HG02763 (cell line): Measurements from ENCODE around the gene DPP9.
"Not testable (repeated sequence)": the region's sequence is repeated elsewhere in the genome, so short reads cannot be mapped to it uniquely, and the experiment has no call there.

Source experiments
- ATAC-seq: cut with Tn5 transposase; IDR thresholded peaks from one replicate; pipeline ENCODE4 v1.9.1; 2021; ENCODE audit warnings: mild to moderate bottlenecking, moderate library complexity; ENCODE audit not compliant: unreplicated experiment

Gene DPP9

DNA sequence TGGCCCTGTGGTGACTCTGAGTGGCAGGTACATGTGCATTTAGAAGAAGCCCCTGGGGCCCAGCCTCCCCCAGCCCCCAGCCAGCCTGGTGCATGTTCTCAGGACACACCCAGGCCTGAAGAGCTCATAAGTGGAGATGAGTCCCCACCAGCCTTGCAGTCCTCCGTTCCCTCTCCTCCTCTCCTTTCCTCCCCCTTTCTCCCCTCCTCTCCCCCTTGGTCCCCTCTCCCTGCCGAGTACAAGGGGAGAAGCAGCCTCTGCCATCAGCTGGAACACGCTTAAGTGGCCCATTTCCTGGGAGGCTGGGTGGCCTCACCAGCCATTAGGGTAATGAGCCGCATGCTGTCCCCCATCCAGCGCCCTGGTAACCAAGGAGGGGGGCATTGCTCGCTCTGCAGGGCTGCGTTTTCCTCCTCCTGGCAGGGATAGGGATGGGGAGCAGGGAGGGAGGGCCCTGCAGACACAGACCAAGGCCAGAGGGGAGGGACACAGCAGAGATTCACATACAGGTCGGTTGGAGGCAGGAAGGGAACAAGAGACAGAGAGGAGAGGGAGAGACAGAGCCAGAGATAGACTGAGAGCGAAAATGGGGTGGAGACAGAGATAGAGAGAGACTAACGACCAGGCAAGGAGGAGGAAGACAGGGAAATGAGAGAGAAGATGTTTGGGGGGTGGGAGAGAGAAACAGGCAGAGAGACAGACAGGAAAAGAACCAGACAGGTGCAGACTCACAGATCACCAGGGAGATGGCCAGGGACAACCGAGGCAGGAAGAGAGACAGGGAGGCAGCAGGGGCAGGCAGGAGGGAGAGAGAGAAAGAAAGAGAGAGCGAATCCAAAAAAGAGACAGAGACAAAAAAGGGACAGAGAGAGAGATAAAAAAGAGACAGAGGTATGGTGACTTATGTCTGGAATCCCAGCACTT, 19.3 kb upstream of the DPP9 start:
- ATAC-seq, result no peak

DNA sequence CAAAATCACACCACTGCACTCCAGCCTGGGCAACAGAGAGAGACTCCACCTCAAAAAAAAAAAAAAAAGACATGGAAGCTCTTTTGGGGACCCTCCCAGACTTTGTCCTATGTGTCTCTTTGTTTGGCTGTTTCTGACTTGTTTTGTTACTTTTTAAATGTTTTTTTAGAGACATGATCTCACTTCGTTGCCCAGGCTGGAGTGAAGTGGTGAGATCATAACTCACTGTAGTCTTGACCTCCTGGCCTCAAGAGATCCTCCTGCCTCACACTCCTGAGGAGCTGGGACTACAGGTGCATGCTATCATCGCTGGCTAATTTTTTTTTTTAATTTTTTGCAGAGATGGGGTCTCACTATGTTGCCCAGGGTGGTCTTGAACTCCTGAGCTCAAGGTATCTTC, 16.4 kb upstream of the DPP9 start:
- ATAC-seq, result no peak

DNA sequence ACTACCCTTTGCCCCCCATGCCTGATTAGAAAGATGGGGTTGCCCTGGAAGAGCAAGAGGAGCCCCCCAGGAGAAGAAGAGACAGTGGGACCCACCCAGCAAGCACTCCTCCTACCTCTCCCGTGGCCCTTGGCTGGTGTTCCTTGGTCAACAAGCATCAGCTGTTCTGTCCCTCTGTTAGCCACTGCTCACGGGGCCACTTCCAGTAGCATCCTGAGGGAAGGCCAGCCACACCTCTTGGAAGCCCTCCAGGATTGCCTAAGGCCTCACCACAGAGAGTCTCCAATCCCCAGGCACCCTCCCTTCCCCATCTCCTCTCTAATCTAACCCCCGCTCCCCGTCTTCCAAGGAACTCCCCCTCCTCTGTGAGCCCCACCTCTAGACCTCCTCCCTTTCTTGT, 15.1 kb upstream of the DPP9 start:
- ATAC-seq, result no peak

DNA sequence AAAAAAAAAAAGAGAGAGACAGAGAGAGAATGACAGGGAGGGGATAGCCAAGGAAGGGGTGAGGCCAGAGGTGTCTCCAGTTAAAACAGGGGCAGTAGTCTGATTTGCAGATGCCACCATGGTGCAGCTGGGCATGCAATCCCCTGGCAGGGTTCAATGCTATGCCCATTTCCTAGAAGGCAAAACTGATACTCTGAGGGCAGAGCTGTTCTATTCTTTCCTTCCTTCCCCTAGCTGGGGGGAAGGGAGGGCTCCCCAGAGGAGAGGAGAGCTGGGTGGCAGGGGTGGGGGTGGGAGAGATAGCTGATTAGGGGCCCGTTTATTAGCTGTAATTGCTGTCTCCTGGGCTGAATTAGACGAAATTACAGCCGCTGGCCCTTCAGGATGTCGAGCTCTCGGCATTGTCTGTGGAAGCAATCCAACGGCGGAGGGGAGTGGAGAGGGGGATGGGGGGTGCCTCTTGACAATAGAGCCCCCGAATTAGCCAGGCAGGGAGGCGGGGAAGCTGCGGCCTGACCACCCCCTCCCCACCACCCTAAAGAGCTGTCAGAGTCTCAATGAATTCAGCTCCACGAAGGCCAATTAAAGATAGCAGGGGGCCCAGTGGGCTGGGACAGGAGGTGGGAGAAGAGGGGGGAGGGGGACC, 14.4 kb upstream of the DPP9 start:
- ATAC-seq, result no peak

DNA sequence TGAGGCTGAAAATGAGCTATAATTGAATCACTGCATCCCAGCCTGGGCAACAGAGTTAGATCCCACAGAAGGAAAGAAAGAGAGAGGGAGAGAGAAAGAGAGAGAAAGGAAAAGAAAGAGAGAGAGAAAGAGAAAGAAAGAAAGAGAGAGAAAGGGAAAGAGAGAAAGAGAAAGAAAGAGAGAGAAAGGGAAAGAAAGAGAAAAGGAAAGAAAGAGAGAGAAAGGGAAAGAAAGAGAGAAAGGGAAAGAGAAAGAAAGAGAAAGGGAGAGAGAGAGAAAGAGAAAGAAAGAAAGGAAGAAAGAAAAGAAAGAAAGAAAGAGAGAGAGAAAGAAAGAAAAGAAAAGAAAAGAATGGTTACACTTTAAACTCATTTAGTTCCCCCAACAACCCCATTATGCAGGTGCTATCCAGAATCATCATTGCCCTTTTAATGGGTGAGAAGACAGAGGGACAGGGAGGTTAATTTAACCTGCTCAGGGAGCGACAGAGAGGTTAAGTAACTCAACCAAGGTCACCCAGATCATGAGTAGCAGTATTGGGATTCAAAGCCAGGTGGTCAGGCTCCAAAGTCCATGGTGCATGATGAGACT, 10.2 kb upstream of the DPP9 start:
- ATAC-seq, result no peak

DNA sequence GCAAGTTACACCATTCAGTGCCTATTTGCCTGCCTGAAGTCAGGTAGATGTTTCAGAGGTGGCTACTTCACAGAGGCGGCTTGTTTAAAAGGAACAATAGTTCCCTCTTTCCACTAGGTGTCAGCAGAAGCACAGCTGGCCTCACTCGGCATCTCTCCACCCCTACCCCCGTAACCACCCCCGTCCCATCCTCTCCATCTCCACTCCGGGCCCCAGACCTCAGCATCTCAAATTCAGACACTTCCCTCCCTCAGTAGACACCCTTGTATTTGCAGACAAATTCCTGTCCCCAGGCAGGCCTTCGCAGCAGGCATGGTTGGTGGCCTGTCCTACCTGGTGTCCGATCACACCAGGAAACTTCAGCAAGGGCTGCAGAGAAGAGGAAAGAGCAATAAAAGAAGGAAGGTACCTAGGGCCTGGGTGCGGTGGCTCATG, 9.1 kb upstream of the DPP9 start:
- ATAC-seq, result no peak

DNA sequence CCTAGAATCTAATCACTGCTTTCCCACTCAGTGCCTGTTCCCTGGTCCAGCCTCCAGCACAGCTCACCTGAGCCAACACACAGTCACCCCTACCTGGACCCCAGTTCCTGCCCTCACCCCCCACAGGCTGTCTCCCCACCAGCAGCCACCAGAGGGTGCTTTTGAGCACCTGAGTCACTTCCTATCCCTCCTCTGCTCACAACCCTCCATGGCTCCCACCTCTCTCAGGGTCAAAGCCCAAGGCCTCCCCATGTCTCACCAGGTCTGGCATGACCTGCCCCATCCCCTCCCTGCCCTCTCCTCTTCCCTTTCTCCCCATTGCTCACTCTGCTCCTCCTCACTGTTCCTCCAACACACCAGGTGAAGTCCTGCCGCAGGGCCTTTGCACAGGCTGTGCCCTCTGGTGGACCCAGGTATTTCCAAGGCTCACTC, 7.1 kb upstream of the DPP9 start:
- ATAC-seq, result no peak

DNA sequence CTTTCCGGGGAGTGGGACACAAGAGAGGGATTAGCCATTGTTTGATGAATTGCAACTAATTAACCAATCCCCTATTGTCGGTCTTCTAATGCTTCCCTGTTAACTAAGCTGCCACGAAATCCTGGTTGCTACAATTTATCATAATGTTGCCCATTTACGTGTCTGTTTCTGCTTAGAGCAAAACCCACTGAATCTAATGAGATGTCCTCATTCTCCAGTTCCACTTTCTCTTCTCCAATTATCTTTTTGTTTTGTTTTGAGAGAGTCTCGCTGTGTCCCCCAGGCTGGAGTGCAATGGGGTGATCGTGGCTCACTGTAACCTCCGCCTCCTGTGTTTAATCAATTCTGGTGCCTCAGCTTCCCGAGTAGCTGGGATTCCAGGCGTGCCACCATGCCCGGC, 5.2 kb upstream of the DPP9 start:
- no peak for ATAC-seq

DNA sequence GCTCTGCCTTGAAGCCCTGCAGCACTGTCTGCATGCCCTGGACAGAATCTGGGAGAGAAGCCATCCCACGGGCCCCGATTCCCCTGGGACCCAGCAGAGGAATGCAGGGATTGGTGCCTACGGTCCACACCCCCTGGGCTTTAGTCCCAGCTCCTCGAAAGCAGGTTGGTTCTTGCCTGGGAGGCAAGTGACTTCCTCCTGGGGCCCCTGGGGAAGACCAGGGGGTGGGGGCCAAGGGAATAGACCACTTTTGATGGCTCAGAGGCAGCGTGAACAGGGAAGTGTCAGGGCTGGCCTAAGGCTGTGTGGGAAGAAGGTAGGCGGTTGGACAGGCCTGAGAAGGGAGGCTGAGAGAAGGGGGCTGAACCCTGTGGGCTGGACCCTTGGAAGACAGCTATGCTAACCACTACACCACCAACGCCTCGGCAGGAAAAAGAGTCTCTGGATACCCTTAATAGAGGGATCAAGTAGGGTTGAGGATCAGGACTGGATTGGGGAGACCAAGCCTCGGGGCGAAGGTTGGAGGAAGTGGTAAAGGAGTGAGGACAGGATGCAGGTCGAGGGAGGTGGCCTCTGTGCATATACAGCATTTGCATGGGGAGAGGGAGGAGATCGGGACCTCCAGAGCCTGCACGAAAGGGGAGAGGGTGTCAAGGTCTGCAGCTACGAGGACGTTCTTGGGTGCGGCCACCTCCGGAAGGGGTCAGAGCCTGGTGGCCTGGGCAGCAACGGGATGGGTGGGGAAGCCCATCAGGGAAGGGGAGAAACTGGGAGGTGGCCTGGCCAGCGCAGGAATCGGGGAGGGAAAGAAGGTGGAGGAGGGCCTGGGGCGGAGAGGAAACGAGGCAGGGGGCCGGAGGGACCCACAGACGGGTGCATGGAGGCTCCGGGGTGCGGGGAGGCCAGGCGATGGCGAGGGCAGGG, 709 bp downstream of the DPP9 start:
- ATAC-seq, result no peak

DNA sequence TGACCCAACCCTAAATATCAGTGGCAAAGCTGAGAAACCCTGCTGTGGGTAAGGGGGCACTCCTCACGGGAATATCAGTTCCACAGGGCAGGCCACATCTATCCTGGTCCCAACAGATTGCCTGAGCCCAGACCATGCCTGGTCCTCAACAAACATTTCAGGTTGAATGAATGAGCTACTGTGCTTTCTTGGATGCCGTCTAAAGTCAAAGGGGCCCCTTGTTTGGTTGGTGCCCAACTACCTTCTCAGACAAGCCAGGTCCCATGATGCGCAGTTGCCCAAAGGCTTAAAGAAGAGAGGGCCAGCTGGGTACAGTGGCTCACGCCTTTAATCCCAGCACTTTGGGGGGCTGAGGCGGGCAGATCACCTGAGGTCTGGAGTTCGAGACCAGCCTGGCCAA, 2.4 kb downstream of the DPP9 start:
- no peak for ATAC-seq

DNA sequence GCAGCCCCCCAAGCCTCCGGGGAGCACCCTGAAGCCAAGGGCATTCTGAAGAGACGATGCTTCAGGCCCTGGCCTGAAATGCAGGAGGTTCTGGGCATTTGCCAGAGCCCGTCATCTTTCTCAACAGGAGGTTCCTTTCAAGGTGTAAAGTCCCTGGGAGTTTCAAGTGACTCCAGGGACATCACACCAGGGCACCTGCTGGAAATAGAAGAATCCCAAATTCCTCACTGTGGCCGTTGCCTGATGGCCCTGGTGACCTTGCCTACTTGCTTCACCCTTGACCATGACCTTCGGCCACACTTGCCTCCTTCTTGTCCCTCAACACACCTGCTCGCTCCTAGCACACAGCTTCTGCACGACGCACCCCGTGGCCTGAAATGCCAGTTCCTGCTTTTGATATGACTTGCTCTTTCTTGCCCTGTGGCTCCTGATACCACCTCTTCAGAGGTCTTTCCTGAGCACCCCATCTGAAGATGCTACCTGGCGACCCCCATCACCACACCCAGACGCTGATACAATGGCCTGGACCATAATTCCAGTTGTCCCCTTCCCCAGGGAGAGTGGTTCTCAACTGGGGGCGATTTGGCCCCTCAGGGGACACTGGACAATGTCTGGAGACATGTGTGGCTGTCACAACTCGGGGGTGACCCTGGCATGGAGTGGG, 3.5 kb downstream of the DPP9 start:
- no peak for ATAC-seq

DNA sequence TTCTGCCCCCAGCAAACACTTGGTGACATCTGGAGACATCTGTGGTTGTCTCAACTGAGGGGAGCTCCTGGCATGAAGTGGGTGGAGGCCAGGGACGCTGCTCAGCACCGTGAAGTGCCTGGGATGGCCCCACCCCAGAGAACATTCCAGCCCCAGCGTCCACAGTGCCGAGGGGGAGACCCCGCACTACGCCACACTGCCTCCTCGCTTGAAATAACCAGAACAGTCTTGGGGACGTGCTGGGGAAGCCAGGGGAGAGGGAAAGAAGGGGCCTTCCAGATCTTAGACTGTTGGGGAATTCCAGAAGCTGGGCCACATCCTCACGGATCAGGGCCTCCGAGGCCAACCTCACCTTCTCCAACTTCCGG, 4.2 kb downstream of the DPP9 start:
- ATAC-seq, result no peak

DNA sequence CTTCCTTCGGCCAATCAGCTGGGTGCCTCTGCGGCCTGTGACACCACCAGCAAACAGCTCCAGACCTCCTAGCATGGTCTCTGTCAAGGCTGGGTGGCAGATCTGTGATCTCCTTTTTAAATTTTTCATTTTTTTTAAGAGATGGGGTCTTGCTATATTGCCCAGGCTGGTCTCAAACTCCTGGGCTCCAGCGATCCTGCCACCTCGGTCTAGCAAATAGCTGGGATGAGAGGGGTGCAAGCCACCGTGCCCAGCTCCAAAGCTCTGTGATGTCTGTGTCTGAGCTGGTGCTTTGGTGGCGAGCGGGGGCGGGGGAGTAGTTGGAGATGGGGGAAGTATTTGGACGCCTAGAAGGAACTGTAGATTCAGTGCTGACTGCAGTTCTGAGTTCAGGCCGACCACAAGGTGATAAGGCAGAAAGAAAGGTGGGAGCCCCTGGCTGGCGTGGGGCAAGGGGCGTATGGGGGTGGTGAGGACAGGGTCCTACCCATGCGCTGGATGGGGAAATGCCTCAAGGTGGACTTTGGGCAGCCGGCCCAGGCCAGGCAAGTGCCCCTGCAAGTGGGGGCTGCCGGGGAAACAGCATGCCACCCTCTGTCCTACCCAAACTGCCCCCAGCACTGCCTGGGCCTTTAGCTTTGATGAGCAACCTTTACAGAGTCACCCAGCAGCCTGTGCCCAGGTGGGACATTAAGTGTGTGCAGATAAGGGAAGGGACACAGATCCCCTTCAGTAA, 5.5 kb downstream of the DPP9 start:
- ATAC-seq, result no peak

DNA sequence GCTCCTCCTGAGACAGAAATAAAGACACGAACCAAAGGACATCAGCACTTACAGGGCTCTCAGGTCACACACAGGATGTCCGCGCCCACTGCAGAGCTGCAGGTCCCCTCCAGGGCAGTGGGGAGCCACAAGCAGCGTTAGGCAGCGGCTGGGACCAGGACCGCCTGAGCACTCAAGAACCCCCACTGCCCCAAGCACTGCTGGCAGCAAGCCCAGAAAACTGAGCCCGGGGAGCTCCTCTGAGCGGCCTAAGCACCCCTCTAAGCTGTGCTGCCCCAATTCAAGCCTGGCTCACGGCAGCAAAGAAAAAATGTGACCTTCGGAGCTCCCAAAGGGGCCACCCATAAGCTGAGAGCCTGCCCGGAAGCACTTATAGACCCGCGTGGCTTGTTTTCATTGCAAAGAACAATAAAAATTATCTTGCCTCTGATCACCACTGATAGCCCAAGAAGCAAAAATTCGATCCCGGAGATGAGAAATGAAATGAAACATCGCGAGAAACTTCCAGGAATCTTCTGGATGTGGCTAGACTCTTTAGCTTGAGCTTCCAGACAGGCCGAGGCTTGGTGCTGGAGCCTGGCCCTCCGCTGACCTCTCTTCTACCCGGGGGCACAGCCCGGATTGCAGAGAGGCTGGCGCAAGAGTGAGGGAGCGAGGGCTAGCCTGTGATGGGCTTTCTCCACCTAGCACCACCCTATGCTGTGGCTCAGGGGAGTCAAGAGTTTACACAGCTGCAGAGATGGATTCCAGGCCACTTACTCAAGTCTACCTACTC, 6.3 kb downstream of the DPP9 start:
- ATAC-seq, result no peak

DNA sequence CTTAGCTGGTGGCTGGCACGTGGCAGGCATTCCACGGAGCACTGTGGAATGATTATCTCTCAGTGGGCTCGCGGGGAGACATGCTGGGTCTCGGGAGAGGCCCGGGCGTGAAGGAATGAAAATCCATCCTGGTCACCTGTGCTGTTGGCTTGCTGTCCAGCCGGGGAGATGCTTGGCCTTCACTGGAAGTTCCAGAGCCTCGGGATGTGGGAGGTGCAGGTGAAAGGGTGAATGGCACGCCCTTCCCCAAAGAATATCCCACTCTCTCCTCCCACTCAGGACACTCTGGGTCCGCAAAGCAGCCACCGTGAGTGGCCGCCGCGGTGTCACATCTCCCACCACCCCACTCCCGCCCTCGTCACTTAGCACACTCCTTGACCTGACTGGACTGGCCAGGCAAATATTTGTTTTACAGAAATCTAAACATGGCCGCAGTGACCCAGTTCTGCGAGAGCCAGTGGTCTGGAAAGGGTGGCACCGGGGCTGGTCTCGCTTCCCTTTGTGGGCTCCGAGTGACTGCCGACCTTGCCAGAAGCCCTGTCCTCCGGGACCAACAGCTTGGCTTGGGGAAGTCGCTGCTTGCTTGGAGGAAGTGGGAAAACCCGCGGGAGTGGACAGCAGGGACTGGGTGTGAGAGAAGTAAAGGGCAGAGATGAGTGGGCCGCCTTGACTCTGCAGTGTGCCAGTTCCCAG, 8.0 kb downstream of the DPP9 start:
- no peak for ATAC-seq

DNA sequence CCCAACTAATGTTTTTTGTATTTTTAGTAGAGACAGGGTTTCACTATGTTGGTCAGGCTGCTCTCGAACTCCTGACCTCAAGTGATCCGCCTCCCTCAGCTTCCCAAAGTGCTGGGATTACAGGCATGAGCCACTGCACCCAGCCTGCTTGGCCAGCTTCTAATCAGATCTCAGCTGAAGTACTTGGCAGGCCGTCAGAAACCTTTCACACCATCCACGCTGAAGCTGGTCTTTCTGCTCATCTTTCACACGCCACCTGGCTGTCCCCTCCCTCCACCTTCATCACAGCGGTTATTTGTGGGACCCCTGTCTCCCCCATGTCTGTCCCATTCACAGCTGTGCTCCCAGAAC, 8.5 kb downstream of the DPP9 start:
- not testable (repeated sequence) for ATAC-seq

DNA sequence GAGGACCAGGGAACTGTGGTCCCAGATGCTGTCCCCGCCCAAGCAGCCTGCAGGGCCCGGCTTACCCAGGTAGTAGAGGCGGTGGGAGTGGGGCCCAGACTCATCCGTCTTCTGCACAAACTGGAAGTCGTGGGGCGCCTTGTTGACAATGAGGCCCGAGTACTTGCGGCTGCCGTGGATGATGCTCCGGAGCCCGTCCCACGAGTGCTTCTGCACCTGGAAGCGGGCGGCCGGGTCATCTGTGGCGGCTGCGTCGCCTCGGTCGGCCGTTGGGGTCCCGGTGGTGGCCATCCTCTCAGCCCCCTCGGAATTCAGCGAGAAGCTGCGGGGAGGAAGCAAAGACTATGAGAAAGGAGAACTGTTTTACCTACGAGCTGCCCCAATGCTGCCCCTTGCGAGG, 9.6 kb downstream of the DPP9 start:
- ATAC-seq, result no peak

DNA sequence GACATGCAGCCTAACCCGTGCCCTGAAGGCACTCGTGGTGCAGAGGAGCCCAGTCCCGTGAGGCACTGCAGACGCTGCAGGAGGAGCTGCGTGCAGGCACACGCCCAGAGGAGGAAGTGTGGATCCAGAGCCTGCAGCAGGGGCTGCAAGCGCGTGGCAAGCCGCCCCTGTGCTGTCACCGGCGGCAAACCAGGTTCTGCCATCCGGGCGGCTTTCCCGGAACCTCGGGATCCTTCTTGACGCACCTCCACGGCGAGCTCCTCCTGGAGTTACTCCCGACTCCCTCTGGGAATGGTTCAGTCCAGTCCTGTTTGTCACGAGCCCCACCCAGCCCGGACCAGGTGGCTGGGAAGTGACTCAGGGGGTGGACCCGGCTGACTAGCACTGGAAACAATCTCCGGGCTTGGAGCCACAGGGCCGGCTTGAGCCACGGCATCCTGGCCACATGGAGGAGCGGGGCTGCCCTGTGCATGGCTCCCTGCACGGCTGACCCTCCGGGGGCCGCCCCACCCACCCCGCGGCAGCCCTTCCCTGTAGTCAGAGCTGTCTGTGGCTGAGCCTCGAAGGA, 10.2 kb downstream of the DPP9 start:
- ATAC-seq, result no peak
